OCI-LY3 (cell line): ENCODE measurements around the gene TSNAXIP1.

ENCODE experiments used
- EZH2phosphoT487 ChIP-seq: fragments of 200-600 bp; shearing (Covaris generic); IDR thresholded peaks from 2 replicates; pipeline ENCODE4 v1.6.1; 2018; ENCODE audit warnings: antibody characterized with exemption, mixed run types, low read depth
- TF ChIP-seq, protein P1 (sequence below): fragments of 200-600, 300-600 bp; sonication (generic); IDR thresholded peaks from 2 replicates; pipeline ENCODE4 v1.5.1; 2014; ENCODE audit warnings: antibody characterized with exemption, low read length, low read depth

- TF ChIP-seq, protein P1, sequence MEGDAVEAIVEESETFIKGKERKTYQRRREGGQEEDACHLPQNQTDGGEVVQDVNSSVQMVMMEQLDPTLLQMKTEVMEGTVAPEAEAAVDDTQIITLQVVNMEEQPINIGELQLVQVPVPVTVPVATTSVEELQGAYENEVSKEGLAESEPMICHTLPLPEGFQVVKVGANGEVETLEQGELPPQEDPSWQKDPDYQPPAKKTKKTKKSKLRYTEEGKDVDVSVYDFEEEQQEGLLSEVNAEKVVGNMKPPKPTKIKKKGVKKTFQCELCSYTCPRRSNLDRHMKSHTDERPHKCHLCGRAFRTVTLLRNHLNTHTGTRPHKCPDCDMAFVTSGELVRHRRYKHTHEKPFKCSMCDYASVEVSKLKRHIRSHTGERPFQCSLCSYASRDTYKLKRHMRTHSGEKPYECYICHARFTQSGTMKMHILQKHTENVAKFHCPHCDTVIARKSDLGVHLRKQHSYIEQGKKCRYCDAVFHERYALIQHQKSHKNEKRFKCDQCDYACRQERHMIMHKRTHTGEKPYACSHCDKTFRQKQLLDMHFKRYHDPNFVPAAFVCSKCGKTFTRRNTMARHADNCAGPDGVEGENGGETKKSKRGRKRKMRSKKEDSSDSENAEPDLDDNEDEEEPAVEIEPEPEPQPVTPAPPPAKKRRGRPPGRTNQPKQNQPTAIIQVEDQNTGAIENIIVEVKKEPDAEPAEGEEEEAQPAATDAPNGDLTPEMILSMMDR, result no peak
- no peak for TF ChIP-seq EZH2phosphoT487
These were observed 16.6 kb upstream of the TSNAXIP1 start for GRCh38 chr16:67790071-67790470.
